Measurements from ENCODE around the gene CLASP1.

GRCh38 chr2:121613774-121614173 lies 35.5 kb downstream of the CLASP1 start:
- TF ChIP-seq ISL1 (CRISPR knock-in tag; IDR thresholded peaks at IDR 0.05) (no peak), ZNF70 (CRISPR knock-in tag; IDR thresholded peaks at IDR 0.05) (no peak), CREB5 (CRISPR knock-in tag; IDR thresholded peaks at IDR 0.05; ENCODE audit: low read depth) (no peak), ZC3H10 (CRISPR knock-in tag; IDR thresholded peaks at IDR 0.05) (no peak), PATZ1 (CRISPR knock-in tag; IDR thresholded peaks at IDR 0.05; ENCODE audit: borderline replicate concordance) (no peak), PPARA (CRISPR knock-in tag; IDR thresholded peaks at IDR 0.05; ENCODE audit: borderline replicate concordance) (no peak), SNAI2 (CRISPR knock-in tag; IDR thresholded peaks at IDR 0.05) (no peak)
- TF ChIP-seq, protein P1, sequence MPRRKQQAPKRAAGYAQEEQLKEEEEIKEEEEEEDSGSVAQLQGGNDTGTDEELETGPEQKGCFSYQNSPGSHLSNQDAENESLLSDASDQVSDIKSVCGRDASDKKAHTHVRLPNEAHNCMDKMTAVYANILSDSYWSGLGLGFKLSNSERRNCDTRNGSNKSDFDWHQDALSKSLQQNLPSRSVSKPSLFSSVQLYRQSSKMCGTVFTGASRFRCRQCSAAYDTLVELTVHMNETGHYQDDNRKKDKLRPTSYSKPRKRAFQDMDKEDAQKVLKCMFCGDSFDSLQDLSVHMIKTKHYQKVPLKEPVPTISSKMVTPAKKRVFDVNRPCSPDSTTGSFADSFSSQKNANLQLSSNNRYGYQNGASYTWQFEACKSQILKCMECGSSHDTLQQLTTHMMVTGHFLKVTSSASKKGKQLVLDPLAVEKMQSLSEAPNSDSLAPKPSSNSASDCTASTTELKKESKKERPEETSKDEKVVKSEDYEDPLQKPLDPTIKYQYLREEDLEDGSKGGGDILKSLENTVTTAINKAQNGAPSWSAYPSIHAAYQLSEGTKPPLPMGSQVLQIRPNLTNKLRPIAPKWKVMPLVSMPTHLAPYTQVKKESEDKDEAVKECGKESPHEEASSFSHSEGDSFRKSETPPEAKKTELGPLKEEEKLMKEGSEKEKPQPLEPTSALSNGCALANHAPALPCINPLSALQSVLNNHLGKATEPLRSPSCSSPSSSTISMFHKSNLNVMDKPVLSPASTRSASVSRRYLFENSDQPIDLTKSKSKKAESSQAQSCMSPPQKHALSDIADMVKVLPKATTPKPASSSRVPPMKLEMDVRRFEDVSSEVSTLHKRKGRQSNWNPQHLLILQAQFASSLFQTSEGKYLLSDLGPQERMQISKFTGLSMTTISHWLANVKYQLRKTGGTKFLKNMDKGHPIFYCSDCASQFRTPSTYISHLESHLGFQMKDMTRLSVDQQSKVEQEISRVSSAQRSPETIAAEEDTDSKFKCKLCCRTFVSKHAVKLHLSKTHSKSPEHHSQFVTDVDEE (CRISPR knock-in tag; IDR thresholded peaks at IDR 0.05), result no peak

Data from SK-N-SH treated with all-trans-retinoic acid at 6 μM for 48 hours (cell line).